GM19397 (cell line): Measurements from ENCODE around the gene ARFRP1.
"Not testable (repeated sequence)": the region's sequence is repeated elsewhere in the genome, so short reads cannot be mapped to it uniquely, and the experiment has no call there.

Experiments used
- ATAC-seq: cut with Tn5 transposase; IDR thresholded peaks from one replicate; pipeline ENCODE4 v1.9.1; 2021; ENCODE audit warnings: mild to moderate bottlenecking, moderate library complexity; ENCODE audit not compliant: unreplicated experiment

The ARFRP1 gene

DNA sequence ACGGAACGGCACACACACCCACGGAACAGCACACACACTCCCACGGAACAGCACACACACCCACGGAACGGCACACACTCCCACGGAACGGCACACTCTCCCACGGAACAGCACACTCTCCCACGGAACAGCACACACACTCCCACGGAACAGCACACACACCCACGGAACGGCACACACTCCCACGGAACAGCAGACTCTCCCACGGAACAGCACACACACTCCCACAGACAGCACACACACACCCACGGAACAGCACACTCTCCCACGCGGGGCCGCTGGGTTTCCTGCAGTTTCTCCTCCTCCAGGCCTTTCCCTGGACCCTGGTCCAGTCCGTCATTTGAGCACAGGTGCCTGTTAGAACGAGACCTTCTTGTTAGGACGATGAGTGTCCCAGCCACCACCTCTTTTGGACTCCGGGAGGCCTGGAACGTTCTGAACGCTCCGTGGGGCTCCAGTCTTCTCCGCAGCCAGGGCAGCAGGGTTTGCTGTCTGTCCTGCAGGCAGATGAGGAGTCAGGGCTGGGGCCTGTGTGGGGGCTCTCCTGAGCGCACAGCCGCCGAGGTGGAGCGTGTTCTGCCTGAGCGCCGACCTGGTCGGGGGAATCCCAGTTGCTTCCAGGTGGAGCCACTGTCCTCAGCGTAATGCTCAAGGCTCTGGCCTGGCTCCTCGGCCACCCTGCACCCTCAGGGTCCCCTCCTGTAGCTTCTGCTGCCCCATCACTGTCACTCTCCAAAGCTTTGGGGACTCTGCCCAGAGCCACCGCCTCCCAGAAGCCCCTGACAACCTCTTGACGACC, 28.9 kb downstream of the ARFRP1 start:
- no peak for ATAC-seq

DNA sequence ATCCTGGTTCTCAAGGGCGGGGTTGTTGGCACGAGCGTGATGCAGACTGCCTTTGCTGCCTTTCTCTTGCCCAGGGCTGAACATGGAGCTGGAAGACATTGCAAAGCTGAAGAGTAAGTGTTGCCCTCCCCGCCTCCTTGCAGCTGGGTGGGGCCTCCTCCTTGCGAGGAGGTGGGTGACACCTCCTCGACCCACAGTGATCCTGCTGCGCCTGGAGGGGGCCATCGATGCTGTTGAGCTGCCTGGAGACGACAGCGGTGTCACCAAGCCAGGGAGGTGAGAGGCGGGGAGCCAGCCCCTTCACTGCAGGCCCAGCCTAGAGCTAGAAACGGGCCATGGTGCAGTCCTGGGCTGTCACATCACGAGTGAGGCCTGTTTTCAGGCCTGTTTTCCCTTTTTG, 29.7 kb downstream of the ARFRP1 start:
- no peak for ATAC-seq

DNA sequence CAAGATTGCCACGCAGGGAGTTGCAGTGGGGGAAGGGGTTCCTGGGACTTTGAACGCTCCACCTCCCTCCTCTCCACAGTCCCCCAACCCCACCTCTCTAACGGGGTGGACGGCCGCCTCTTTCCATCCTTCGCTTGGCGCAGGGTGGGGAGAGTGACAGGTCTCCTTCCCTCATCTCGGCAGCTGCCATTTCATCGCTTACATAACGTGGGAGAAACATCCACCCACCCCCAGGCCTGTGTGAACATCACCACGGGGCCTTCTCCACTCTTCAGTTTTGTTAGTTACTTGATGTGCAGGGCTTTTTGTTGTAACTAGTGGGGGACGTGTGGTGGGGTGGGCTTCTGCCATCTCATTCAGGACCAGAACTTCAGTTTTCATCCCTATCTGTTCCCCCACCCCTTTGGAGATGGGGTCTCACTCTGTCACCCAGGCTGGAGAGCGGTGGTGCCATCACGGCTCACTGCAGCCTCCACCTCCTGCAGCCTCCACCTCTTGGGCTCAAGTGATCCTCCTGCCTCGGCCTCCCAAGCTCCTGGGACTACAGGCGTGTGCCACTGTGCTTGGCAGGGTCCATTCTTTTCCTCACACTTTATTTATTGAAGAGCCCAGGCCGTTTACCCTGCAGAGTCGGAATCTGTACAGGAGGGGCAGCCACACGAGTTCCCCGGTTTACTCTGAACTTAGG, 32.0 kb downstream of the ARFRP1 start:
- ATAC-seq: no peak

DNA sequence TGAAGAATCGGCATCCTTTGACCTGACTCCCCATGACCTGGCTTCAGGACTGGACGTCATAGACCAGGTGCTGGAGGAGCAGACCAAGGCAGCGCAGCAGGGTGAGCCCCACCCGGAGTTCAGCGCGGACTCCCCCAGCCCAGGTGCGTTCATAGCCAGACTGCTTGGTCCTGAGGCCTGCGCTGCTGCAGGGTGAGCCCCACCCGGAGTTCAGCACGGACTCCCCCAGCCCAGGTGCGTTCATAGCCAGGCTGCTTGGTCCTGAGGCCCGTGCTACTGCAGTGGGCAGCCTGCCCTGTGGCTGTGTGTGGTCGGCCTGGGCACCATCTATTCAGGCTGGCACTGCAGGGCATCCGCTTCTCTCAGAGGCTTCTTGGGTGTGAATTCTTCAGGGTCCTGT, 33.8 kb downstream of the ARFRP1 start:
- no peak for ATAC-seq

DNA sequence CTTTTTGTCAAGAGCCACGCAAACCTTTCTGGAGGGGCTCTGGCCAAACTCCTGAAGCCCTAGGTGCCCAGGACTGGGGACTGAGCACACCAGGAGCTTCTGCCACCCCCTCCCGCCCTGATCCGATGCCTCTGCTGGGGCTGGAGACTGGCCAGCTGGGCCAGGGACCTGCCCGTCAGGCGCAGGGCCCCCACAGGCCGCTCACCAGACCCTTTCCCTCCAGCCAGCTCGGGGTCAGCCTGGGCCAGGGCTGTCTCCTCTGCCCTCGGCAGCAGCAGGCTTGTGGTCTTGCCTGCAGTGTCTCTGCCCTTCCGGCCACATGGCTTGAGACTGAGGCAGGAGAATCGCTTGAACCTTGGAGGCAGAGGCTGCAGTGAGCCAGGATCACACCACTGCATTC, 35.1 kb downstream of the ARFRP1 start:
- ATAC-seq: no peak

DNA sequence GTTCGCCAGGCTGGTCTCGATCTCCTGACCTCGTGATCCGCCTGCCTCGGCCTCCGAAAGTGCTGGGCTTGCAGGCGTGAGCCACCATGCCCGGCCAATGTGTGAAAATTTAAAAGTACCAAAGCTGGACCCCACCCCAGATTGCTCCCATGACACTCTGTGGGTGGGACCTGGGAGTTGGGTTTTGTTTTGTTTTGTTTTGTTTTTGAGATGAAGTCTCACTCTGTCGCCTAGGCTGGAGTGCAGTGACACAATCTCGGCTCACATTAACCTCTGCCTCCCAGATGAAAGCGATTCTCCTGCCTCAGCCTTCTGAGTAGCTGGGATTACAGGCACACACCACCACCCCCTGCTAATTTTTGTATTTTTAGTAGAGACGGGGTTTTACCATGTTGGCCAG, 36.1 kb downstream of the ARFRP1 start:
- ATAC-seq: not testable (repeated sequence)

DNA sequence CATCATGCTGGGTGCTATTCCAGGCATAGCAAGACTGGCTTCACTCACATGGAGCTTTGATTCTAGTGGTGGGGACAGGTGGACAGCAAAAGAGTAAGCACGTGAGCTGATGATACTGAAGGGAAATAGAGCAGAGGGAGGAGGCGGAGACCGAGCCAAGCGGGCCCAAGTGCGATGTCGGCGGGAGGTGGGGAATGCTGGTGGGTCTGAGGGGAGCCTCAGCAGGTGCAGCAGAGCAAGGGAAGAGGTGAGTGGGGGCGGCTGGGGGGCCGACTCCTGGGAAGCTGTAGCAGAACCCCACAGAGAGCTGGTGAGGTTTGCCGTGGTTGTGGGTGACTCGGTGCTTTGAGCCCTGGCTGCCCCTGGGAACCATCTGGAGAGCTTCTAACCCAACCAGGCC, 39.4 kb downstream of the ARFRP1 start:
- no peak for ATAC-seq

DNA sequence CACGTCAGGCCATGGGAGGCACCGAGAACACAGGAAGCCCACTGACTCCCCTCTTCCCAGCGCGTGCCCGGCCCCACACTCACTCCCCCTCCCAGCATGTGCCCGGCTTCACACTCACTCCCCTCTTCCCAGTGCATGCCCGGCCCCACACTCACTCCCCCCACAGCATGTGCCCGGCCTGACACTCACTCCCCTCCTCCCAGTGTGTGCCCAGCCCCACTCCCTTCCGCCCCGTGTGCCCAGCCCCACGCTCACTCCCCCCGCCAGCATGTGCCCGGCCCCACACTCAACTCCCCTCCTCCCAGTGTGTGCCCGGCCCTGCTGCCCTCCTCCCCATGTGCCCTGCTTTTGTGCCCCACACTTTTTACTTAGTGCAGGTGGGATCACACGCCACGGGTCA, 39.9 kb downstream of the ARFRP1 start:
- ATAC-seq: no peak

DNA sequence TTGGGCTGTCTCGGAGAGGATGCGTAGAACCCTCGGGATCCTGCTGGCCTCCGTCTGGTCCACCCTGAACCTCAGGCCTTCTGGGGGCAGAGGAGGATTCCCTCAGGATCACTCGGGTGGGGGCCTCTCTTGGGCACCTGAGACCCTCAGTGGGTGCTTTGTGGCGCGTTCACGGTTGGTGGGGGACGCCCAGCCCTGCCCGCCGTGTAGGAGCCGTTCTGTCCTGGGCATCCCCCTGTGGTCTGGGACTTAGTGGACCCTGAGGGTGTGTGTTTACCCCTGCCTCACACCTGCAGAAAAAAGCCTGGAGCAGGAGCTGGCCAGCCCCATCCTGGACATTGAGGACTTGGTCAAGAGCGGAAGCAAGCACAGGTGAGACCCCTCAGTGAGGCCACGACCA, 42.1 kb downstream of the ARFRP1 start:
- no peak for ATAC-seq

DNA sequence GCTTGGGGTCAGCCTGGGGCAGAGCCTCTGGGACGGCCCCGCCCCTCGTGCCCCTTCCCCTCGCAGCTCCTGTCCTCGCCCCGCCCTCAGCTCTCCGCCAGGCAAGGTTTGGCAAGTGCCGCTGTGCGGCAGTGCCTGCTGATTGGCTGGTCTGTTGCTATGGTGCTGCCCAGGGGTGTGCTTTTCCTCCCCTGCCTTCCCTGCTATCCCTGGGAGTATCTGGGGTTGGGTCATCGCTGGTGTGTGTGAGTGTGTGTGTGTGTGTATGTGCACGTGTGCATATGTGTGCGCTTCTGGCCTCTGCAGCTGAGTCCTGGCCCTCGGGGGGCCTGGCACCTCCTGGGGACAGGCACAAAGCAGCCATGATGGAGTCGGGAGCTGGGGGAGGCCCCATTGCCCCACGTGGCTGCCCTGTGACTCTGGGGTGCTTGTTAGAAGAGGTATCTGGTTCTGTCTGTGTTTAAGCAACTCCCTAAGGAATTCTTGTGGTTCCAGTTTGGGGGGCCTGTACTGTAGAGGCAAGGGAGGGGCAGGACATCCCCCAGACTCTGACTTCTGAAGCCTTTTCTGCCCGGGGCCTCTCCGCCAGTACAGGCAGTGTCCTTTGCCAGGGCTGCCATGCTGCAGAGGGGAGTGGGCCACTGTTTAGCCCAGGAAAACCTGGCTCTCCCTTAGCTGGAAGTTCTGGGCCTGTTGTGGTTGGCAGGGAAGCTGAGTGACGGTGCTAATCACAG, 42.7 kb downstream of the ARFRP1 start:
- no peak for ATAC-seq

DNA sequence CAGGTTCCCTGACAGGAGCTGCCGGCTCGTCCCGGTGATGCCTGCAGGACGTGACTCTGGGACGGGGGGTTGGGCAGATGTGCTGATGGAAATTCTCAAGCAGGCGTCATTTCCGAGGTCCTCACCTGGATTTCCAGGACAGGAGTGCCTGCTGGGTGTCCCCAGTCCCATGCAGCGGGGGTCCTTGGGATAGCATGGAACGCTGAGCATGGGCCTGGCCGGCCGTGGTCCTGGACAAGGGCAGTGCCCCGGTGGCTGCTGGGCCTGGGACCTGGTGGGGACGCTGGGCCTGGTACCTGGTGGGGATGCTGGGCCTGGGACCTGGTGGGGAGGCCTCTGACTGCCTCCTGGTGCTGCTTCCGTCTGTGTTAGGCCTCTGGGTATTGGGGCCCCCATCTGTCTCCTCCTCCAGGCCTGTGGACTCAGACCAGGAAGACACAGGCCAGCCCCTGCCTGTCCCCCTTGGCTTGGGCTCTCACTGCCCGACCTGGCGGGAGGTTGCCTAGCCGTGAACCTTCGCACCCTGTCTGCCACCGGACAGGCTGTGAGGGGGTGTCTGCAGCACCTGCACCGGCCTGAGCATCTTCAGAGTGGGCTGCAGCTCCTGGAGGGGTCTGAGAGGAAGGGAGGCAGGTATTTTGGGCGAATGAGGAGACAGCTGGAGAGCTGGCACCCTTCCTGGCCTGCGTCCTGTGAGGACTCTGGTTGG, 43.5 kb downstream of the ARFRP1 start:
- ATAC-seq: no peak

DNA sequence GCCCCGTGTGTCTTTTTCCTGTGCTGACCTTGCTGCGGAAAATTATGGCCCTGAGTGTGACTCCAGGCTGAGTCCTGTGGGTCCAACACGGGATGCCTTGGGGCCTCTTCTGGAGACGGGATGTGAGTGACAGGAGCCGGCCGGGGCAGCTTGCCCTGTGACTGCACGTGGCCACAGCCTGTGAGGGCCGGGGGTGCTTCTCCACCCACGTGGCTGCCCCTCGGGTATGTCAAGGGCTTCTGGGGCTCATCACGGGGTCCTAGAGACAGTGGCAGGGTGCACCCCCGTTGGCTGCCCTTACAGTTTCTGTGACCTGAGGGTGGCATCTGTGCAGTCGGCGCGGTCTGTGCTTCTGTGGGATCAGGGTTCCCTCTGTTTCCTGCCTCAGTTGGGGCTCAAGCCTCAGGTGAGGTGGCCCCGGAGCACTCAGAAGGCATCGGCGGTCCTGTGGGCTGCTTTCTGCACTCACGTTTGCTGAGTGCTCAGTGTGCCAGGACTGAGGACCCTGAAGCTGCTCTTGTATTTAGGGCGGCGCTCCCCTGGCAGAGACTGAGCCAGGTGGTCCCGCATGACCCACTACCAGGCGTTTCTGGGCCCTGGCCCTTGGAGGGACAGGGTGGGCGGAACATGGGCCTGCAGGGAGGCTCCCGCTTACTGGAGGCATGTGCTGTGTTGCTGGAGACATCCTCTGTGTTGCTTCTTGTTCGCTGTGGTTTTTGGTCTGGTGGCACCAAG, 44.3 kb downstream of the ARFRP1 start:
- no peak for ATAC-seq

DNA sequence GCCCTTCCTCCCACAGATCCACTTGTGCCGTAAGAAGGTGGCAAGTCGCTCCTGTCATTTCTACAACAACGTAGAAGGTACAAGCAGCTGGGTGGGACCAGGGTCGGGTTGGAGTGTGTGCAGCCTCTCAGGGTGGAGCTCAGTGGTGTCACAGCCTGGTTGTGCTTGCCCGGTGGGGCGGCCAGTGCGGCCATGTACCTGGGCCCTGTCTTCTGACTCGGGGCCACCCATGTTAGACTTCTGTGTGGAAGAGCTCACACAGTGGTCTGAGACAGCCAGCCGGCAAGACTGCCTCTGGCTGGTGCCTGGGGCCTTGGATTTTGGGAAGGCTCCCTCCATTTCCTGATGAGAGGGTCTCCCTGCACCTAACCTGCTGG, 45.0 kb downstream of the ARFRP1 start:
- ATAC-seq: no peak

DNA sequence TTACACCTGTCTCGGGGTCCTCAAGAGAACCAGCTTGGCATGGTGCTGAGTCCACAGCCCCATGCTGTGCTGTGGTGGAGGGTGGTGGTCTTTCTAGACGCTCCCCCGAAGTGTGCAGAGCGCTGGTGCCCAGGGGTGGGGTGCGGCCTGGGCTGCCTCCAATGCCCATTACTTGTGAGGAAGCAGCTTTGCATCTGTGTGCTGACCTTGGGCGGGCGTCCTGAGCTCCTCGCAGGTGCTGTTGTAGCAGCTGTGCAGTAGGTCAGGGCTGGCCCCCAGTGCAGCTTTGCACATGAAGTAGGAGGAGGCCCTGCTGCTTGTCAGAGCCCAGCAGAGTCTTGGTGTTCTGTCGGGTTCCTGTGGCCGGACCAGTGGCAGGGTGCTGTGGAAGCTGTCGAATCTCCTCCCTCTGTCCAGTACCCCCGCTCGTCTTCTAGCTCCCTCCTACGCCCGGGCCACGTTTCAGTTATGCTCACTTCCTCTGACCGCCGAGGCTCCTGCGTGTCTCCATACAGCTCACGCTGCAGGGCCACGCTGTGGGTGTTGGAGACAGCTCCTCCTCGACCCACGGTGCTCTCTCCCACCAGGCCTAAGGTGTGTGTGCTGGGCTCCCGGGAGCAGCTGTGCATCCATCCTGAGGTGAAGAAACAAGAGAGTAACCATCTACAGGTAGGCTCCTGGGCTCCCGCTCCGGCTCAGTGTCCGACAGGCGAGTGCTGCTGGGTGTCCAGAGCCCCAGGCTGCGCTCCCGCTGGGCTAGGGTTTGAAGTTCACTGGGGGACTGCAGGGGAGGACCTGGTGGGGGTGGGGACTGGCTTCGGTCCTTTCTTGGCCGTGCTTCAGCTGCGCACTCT, 45.6 kb downstream of the ARFRP1 start:
- ATAC-seq: no peak

DNA sequence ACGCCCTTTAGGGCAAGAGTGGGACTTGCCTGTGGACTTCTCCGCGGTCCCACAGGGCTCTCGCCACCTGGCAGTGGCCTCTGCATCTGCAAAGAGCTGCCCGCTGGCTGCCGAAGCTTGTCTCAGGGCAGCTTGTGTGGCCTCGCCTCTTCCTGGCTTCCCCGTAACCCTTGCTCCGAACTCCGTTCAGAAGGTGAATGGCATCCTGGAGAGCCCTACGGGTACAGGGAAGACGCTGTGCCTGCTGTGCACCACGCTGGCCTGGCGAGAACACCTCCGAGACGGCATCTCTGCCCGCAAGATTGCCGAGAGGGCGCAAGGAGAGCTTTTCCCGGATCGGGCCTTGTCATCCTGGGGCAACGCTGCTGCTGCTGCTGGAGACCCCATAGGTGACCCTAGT, 46.7 kb downstream of the ARFRP1 start:
- no peak for ATAC-seq

DNA sequence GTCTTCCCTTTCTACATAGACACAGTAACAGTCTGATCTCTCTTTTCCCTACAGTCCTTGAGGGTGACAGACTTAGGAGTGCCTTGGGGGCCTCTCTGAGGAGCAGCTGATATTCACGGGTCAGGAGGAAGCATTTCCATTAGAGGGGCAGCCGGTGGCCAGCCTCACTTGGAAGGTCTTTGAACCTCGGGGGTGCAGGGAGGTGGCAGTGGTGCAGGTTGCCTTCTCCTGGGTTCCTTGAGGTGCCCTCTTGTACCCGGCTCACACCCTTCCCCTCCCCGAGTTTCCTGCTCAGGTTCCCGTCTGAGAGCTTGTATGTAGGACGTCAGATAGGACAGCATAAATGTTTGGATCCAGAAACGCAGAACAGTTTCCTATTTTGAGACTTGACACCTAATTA, 47.2 kb downstream of the ARFRP1 start:
- no peak for ATAC-seq

DNA sequence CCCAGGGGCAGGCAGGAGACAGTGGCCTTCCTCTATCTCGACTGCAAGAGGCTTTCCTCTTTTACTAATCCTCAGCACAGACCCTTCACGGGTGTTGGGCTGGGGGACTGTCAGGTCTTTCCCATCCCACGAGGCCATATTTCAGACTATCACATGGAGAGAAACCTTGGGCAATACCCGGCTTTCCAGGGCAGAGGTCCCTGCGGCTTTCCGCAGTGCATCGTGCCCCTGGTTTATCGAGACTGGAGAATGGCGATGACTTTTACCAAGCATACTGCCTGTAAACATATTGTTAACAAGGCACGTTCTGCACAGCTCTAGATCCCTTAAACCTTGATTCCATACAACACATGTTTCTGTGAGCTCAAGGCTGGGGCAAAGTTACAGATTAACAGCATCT, 47.6 kb downstream of the ARFRP1 start:
- ATAC-seq: not testable (repeated sequence)

DNA sequence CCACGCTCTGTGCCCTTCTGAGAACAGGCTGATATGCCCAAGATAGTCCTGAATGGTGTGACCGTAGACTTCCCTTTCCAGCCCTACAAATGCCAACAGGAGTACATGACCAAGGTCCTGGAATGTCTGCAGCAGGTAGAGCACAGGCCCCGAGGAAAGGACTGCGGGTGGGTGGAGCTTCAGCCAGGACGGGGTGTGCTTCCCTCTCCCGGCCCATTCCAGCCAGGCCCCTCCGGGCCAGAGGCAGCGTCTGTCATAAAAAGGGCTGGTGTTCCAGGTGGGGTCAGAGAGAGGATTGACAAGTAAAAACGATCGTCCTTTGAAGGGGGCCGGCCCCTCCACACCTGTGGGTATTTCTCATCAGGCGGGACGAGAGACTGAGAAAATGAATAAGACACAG, 48.4 kb downstream of the ARFRP1 start:
- no peak for ATAC-seq

DNA sequence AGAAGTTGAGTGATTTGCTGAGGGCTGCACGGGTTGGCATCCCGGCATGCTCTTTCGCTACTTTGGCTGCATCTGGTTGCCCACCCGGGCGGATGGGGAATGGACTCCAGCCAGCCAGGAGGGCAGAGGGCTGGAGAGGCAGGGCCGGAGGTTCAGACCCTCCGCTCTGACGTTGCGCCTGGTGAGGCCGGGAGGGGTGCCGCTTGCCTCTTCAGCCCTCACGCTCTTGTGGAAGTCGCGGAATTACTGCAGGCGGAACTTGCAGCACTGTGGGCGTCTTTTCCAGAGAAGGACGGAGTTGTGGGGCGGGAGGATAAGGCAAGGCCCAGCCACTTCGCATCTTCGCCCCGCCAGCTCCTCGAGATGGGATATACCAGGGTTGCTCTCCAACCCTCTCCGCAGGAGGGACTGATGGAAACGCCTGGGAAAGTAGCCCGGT, 49.0 kb downstream of the ARFRP1 start:
- peak; percentile 14 for ATAC-seq
